Lower leg skin (tissue), 3 donors: ENCODE results near the gene SPRR1A.

Experiments used
- POLR2A ChIP-seq, 2 donors: fragments of 450-650 bp; IDR thresholded peaks; one replicate each; pipeline ENCODE4 v1.6.1; 2016 to 2017; ENCODE audit warnings: antibody characterized with exemption in 2 of 2, mild to moderate bottlenecking in 1 of 2, moderate library complexity in 1 of 2
- TF ChIP-seq, protein P1 (sequence below), 3 donors: fragments of 450-650 bp; IDR thresholded peaks; one replicate each; pipeline ENCODE4 v1.5.1; 2016; ENCODE audit warnings: antibody characterized with exemption in 3 of 3, mild to moderate bottlenecking in 3 of 3, moderate library complexity in 2 of 3

- TF ChIP-seq, protein P1, sequence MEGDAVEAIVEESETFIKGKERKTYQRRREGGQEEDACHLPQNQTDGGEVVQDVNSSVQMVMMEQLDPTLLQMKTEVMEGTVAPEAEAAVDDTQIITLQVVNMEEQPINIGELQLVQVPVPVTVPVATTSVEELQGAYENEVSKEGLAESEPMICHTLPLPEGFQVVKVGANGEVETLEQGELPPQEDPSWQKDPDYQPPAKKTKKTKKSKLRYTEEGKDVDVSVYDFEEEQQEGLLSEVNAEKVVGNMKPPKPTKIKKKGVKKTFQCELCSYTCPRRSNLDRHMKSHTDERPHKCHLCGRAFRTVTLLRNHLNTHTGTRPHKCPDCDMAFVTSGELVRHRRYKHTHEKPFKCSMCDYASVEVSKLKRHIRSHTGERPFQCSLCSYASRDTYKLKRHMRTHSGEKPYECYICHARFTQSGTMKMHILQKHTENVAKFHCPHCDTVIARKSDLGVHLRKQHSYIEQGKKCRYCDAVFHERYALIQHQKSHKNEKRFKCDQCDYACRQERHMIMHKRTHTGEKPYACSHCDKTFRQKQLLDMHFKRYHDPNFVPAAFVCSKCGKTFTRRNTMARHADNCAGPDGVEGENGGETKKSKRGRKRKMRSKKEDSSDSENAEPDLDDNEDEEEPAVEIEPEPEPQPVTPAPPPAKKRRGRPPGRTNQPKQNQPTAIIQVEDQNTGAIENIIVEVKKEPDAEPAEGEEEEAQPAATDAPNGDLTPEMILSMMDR (IDR thresholded peaks at IDR 0.05), result no peak
- no peak for TF ChIP-seq POLR2A (IDR thresholded peaks at IDR 0.05)
Measured at GRCh38 chr1:152959801-152960451, 24.0 kb upstream of the SPRR1A start.
